Stimulated activated CD4-positive, alpha-beta T cell treated with anti-CD3 and anti-CD28 coated beads, Interleukin-15, amount 100 ng/mL, for 24 hours (primary cell): ENCODE data around the gene HEPN1.

Source experiments
- DNase-seq: peaks from one replicate; pipeline ENCODE4 v3.0.0-alpha.2; 2020

The HEPN1 gene

DNA sequence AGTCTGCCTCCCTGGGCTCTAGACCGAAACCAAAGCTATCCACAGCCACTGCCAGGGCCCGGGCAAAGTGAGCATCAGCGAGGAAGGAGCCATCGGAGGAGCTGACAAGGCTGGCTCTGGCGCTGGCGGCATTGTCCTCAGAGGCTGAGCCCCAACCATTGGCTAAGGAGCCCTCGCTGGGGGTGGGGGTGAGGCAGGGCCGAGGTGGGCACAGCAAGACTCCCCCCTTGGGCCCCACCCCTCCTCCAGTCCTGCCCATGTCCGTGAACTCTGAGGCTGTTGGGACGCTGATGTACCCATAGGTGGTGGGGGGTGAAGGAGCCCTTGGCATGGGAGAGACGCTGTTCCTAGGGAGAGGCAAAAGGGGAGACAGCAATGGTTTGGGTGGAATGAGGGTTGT lies 32.6 kb upstream of the HEPN1 start:
- DNase-seq, result no peak

DNA sequence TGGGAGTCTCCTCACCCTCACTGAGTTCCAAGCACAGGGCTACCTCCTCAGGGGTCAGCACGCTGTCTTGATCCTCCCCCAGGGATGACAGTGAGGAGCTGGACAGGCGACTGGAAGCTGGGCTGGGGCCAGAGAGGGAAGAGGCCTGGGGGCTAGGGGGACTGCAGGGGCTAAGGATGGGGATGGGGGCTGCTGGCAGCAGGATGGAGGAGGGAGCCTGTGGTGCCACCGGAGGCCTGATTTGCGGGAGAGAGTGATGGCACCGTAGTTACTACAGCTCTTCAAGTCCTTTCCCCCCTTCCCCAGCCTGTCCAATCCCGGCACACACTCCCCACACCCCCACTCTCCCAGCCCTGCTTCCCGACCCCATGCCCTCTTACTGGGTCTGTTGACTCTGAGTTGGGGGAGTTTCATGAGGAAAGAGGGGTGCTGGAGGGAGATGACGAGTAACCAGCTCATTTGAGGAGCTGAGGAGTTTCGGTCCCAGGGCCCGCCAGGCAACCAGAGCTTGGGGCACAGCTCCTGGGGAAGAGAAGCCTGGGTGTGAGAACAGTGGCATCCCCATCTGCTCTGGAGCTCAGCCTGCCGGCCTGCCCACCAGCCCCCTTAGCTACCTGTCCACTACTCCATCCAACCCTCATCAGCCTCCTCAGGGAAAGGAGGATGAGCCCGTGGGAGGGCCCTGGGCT lies 31.9 kb upstream of the HEPN1 start:
- no peak for DNase-seq

DNA sequence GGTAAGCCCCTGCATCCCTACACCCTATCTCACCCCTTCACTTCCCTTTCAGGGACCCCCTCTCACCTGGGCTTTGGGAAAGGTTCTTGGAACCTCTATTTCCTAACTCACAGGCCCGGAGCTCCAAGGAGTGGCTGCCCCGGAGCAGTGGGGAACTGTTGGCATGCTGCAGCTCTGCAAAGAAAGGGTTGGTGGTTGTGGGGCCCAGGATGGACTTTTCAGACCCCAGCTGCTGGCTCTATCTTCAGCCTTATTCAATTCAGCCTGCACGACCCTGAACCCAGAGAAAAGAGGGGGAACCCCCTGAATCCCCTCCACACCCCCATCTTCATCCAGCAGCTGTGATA lies 31.4 kb upstream of the HEPN1 start:
- DNase-seq, result no peak

DNA sequence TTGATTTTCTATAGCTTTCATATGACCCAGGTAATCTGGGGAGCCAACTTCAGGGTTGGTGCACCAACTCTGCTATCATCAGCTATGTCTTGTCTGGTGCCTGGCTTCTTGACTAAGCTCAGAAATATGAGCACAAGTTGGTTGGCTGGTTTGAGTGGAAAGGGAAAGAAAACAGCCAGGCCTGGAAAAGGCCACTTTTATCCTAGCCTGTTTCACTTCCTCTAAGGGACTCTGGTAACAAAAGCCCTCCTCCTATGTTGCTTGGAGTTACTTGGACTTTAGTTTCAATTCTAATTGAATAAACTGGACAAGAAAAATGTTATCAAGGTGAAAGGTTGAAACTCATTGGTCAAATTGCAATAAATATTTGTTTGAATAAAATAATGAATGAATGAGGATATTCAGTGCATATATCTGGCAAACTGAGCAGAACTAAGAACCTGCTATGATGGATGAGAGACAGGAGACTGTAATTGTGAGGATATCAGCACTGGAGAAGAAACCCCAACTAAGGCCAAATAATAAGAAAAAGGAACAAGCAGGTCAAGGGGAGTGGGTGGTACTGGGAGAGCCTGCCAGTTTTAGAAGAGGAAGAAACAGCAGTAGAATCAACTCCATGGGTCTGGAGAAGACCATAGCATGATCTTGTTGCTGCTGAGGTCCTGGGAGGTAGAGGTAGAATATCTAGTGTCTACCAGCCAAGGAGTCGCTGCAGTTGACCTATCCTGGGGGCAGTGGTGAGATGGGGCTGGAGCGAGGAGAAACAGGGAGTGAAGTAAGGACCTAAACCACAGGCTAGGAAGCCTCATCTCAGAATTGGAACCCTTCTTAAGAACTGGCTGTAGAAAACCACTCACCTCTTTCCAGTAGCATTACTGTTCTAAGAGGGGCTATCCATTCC lies 29.6 kb upstream of the HEPN1 start:
- DNase-seq, result no peak

DNA sequence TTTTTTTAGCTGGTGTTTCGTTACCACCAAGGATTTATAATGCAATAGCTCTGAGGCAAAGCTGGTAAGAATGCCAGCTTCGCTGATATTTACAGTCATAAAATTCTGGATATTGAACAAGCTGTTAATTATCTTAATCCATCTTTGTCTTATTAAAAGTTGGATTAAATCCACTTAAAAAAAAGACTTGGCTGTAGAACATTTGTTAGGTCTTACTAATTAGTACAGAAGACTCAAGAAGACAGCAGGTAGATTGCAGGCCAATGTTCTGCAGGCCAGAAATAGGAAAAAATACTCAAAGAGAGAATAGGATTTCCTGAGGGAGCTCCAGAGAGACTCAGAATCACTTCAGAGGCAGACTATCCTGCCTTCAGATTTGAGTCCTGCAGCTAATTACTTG lies 28.9 kb upstream of the HEPN1 start:
- DNase-seq, result no peak

DNA sequence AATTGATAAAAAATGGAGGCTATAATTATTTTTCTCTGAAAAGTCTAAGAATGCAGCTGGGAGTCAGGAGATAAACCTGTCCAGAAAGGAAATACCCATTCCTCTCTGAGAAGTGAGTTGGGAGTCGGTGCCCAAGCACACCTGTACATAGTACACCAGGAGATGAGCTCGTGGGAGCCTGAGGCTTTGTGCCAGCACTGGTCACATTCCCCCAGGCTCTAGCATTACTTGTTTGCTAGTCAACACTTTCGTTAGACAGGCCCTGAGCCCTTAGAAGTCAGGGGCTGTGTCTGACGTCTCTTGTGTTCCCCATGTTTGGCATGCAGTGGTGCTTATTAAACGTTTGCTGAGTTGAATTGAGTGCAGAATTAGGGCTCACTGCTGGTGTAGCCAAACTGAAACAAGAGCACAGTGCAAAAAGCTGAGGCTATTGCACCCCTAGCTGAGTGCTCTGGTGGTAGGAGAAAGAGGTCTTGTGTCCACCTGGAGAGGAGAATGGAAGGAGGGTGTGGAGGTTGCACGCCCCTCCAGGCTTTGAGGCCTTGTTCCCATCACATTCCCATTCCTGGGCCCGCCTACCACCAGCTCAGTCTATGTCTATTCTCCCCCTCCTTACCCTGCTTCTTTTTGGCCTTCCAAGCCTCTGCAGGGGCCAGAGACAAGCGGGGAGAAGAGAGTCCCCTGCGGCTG lies 28.2 kb upstream of the HEPN1 start:
- no peak for DNase-seq

DNA sequence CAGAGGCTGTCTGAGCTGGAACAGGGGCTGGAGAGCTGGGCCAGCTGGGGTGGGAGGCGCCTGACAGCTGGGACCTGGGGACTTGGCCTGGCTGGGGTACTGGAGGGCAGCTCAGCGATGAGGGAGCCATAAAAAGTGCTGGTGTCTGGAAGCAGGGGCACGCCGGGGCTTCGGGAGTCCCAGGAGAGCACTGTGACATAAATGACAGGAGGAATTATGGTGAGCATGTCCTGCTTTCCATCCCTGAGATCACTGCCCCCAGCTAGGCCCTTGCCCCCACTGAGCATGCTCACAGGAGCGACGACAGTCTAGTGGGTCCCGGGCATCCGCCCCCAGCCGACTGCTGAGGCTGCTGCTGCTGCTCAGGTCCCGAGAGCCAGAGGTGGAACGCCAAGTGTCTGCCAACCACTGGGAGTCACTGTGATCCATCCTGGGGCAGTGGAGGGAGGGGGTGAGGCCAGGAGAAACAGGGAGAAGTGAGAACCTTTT lies 27.6 kb upstream of the HEPN1 start:
- no peak for DNase-seq

DNA sequence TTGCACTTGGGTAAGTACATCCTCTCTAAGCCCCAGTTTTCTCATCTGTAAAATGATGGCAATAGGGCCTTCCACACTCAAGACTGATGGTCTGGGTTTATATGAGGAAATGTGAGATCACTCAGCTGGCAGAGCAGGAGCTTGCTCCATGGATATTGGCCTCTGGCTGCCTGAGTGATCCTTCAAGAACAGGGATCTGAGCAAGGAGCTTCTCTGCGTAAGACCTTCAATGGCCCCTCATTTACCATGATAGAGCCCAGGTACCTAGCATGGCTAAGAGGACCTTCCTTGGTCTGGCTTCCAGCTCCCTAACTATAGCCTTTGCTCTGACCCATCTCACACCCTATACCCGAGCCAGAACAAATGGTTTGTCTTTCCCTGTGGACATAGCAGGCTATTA lies 26.9 kb upstream of the HEPN1 start:
- no peak for DNase-seq

DNA sequence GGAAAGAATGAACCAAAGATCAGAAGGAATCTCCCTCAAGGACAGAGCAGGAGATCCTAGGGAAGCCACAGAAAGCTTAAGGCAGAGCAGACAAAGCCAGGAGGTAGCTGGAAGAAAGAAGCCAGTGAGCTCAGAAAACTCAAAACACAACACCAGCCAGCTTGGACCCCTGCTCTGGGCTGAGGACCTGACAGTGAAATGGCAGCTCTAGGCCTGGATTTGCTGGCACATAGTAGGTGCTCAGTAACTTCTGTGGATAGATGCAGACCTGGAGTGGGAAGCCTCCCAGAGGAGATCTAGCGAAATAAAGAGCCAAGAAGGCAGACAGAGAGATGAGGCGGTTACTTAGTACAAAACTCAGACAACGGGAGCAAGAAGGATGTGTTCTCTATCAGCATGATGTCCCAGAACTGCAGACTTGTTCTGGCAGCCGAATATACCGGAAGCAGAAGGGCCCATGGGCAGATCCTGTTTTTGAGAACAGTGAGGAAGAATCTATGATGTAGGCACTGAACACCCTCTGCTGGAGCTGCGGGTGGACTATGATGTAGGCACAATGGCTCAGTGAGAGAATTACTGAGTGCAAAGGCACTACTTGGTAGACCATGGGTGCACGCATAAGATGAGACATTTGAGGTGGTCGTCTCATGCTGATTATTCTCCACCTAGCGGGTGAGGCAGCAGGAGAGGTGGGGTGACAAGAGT lies 26.1 kb upstream of the HEPN1 start:
- no peak for DNase-seq

DNA sequence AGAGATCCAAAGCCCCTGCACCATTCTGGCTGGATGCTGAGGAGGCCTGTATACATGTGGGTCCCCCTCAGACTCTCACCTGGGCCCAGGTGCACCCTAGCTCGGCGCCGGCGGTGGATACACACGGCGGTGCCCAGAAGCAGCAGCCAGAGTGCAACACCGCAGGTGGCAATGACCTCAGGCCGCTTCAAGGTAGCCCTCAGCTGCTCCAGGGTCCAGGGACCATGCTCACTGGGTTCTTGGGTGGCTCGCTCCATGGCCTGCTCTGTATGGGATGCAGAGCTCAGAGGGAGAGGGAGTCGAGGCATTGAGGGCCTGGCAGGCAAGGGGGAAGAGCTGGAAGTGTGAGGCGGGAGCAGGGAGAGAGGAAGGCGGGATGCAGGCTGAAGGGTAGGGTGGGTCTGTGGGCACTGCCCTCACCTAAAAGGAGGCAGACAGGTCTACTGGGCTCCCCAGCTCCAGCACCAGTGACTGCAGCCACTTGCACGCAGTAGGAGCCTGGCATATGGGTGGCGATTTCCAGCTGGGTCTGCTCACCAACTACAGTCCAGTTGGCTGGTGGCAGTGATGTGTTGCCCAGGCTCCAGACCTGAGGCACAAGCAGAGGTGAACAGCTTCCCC lies 25.2 kb upstream of the HEPN1 start:
- DNase-seq, result no peak

DNA sequence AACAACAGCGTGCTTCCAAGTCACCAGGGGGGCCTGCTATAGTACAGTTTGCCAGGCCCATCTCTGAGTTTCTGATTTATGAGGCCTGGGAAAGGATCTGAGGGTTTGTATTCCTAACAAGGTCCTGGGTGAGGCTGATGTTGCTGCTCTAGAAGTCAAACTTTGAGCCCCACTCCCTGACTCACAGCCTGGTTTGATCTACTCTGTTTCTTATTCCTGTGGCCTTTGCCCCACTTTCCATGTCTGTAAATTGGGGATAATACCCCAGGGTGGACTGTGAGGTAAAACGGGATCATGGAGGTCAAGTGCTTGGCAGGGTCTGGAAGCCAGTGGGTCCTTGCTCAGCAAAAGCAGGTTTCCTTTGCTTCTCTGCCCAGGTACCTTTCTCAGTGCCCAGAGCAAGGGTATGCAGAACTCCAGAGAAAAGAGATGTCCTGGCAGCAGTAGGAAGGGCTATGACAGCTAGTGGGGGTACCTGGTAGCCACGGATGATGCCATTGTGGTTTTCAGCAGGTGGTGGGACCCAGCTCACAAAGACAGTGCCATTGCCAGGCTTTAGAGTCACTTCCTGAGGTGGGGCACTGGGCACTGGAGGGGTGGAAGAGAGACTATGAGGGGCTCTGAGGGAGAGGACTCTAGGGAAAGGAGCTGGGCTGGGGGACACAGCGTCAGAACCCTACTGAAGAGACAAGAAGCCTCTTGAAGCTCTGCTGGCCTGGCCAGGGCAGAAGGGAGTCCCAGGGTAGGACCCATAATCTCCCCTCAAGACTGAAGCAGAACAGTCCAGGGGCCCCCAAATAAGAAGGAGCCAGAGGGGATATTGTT lies 24.2 kb upstream of the HEPN1 start:
- no peak for DNase-seq

DNA sequence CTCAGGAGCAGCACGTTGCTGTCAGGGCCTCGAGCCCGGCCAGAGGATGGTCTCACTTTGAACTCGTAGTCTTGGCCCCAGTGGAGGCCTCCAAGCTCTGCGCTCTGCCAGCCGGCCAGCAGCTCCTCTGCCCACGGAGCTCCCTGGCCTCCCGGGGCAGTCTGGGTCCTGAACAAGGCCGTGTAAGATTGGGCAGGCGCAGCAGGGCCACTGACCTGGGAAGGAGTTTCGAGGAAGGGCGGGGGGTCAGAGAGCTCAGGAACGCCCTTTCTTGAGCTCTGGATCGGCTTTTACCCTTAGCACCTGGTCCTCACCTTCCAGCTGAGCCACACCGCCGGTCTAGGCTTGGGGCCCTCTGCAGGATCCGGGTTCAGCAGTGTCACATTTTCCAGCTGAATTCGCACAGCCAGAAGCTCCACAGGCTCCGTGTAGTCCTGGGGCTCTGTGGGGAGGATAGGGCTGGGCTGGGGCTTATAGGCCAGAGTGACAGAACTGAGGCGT lies 23.5 kb upstream of the HEPN1 start:
- DNase-seq, result no peak

DNA sequence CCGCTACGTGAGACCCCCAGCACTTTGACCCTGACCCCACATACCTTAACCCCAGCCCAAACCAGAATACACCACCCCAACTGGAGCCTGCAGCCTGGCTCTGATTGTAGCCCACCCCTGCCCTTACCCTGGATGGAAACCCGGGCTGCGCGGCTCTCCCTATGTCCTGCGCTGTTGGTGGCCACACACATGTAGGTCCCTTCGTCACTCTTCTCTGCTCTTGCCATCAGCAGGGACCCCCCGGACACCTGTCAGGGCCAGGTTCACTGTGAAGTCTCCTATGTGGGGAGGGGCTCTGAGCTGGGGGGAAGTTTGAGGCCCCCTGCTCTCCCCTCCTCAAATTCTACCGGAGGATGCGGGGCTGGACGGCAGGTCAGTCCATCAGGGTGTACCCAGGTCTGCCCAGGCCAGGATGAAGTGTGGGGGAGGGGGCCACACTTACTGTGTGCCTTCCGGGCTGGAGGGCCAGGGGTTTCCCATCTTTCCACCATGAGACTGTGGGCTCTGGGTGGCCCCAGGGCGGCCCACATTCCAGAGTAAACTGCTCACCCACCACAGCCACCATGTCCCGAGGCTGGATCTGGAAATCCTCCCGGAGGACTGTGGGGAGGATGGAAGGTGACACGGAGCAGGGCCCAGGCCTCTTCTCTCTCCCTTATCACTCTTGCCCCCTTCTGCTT lies 22.8 kb upstream of the HEPN1 start:
- no peak for DNase-seq

DNA sequence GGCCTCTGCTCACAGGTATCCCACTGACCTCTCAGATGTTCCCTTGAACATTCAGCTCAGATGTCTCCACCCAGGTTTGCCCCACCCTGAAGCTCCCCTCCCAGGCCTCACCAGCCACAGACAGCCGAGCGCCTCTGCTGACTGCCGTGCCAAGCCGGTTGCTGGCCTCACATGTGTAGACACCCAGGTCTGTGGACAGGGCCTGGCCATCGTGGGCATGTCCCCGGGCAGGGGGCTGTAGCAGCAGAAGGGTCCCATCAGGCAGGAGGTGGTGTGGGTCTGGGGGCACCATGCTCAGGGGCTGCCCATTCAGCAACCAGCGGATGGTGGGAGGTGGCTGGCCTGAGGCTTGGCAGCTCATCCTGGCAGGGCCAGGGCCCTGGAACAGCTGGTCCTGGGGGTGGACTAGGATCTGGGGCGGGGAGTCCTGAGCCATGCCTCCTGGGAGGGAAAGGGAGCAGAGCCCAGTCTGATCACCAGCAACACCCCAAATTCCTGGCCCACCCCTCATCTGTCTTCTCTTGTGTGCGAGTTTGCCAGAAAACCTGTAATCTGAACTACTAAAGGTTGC lies 22.1 kb upstream of the HEPN1 start:
- DNase-seq, result no peak

DNA sequence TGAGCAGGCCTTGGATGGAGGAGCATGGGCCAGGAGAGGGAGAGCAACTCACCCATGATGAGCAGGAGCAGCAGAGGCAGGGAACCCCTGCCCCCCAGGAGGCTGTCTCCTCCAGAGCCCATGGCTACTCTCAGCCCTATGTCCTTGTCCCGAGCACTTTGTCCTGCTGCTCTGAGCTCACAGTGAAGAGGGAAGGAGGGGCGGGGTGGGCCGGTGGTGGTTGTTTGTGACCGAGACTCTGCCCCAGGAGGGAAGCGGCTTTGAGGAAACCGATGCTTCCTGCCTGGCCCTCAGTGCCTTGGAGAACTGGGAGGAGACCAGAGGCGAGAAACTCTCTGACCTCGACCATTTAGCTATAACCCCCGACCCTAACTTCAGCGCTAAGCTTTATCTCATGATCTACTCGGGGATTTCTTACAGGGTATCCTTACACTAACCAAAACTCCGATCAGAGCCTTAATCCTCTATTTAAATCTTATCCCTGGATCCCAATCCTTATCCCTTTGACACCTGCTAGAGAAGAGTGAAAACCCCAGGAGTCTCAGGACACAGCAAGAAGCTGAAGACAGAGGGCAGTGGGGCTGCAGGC lies 21.3 kb upstream of the HEPN1 start, which contains the start of gene ROBO4:
Gene ROBO4 (minus strand): TSS at position 192 of the 589 bp plus-strand sequence. CDS start 70 bp downstream, at position 122.
- no peak for DNase-seq

DNA sequence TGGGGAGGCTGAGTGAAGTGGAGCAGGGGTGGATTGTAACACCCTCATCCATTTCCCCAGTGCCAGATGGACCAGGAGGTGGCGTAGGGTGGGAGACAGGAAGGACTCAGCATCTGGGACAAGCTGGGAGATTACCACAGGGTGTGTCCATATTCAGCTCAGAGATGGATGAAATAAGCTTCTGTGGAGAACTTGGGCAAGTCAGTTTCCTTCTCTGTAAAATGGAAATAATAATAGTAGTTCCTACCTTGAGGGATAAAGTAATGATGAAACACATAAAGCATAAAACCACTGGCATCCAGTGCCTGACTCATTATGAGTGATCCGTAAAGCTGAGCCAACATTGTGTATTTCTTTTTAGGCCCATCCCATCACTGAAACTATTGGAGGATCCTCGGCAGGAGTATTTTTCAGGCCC lies 20.8 kb upstream of the HEPN1 start:
- no peak for DNase-seq

DNA sequence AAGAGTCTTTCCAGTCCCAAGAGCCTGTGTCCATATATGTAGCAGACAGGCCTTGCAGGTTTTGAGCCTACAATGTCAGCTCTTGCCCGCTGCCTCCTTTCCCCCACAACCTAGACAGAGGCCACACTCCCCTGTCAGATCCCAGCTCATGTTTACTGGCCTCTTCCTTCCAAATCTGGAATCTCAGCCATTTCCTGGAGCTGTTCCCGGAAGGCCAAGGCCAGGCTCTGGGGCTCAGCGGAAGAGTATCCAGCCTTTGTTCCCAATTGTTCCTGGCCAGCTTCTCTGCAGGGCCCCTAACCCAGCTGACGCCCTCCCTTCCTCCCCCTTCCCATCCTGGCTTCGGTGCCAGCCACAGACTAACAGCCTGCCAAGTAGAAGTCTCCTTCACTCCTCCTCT lies 20.3 kb upstream of the HEPN1 start:
- no peak for DNase-seq

DNA sequence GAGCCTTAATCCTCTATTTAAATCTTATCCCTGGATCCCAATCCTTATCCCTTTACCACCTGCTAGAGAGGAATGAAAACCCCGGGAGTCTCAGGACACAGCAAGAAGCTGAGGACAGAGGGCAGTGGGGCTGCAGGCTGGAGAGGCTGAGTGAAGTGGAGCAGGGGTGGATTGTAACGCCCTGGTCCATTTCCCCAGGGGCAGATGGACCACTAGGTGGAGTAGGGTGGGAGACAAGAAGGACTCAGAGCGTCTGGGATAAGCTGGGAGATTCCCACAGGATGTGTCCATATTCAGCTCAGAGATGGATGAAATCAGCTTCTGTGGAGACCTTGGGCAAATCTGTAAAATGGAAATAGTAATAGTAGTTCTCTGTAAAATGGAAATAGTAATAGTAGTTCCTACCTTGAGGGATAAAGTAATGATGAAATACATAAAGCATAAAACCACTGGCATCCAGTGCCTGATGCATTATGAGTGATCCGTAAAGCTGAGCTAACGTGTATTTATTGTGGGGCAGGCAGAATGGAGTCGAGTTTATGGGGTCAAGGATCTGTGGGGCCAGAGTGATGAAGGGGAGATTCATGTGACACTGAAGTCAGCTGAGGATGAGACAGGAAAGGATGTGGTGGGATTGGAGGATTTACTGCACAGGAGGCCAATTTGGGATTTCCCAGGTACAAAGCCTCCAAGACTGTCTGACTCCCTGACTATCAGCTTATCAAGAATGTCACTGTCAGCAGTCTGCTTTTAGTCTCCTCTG lies 19.5 kb upstream of the HEPN1 start:
- DNase-seq, result no peak

DNA sequence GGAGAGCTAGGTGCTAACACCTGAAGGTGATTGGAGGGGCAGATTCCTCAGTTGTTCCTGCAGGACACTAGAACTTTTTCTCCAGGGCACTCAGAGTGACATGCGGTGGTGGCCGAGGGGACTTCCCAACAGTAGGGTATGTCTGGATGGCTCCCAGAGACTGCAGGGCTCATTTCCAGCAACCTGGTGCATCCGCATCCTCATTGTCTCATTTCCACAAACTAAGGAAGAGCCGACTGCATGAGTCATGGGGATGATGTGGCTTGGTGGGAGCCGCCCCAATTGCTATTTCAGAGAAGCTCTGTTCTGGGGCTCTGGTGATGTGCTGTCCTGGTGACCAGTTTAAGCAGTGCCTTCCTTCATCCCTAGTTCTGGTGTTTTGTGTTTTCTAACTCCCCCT lies 18.6 kb upstream of the HEPN1 start:
- no peak for DNase-seq
